ENCODE results near the gene SERPINB5.

Gene SERPINB5

DNA sequence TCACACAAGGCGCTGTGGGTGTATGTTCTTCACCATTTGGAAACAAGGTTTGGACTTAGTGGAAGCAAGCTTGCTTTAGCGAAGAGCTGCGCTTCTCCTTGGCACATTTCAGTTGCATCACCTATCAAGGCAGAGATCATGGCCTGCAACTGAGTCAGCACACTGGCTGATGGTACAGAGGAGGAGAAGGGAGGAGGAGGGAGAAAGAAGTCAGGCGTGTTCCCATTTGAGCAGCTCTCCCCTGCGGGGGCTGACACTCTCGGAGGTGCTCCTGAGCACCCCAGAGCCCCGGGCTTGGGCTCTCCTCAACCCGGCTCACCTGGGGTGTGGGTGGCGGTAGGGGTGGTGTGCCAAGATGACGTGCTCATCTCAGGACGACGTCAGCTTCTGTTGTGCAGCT, 6.0 kb upstream of the SERPINB5 start:
- Histone ChIP-seq H3K9ac (ENCODE audit: low read length) (no peak overlapping the region), H3K36me3 (ENCODE audit: control insufficient read depth in 1 of 2, insufficient read depth in 2 of 2, low read depth in 1 of 2, low read length in 2 of 2) (no peaks in the 10 kb centered on the region), H3K4ac (ENCODE audit: low read depth in 1 of 2, low read length in 2 of 2) (no peak overlapping the region), H2AFZ (ENCODE audit: low read depth, low read length) (no peak overlapping the region), H3K4me2 (ENCODE audit: low read length, poor library complexity, severe bottlenecking) (no peak overlapping the region), H3K18ac (ENCODE audit: low read depth in 1 of 2, low read length in 2 of 2) (no peak overlapping the region), H3K4me1 (ENCODE audit: control insufficient read depth, insufficient read depth, low read depth, low read length) (no peaks in the 10 kb centered on the region), H4K91ac (ENCODE audit: low read length) (no peak overlapping the region), H2BK5ac (ENCODE audit: low read depth, low read length, poor library complexity, severe bottlenecking) (no peak overlapping the region), H3K27ac (ENCODE audit: low read length, poor library complexity, severe bottlenecking) (no peak overlapping the region), H4K8ac (ENCODE audit: low read length) (no peak overlapping the region), H3K23ac (ENCODE audit: low read length in 2 of 2) (no peak overlapping the region), H3K27me3 (ENCODE audit: control insufficient read depth in 1 of 2, insufficient read depth in 1 of 2, low read length in 2 of 2) (peaks cover 3 to 11% of the 10 kb centered on the region in 2 experiments), H2AK5ac (ENCODE audit: low read length, severe bottlenecking) (no peak overlapping the region), H2BK12ac (ENCODE audit: low read length in 2 of 2) (no peak overlapping the region), H3K4me3 (ENCODE audit: insufficient read depth in 1 of 2, low read depth in 1 of 2, low read length in 2 of 2) (no peak overlapping the region), H3K14ac (ENCODE audit: low read length in 2 of 2) (no peak overlapping the region), H2BK120ac (ENCODE audit: low read depth, low read length) (no peak overlapping the region), H3K9me3 (ENCODE audit: control insufficient read depth, low read length) (no peaks in the 10 kb centered on the region), H2BK15ac (ENCODE audit: low read depth, poor library complexity, severe bottlenecking) (no peak overlapping the region), H3K79me1 (replicated peaks; ENCODE audit: low read length, poor library complexity, severe bottlenecking) (no peaks in the 10 kb centered on the region)
- WGBS, result 98% methylated on average over 11 of the region's 12 CpGs
- no peak for DNase-seq

DNA sequence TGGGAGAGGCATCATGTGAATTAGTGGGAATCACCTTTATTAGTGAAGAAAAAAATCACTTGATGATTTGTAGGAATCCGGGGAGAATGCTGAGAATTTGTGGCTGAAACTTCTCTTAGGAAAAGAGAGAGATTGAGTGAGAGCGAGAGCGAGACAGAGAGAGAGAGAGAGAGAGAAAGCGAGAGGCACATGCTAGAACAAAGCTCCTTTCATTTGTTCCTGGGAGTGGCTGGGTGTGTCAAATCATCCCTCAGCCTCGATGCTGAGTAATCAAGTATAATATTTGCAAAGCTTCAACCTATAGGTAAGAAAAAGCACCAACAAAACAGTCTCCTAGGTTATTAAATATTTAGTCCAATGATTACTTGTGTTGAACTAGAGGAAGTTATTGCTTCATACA, 4.4 kb upstream of the SERPINB5 start:
- Histone ChIP-seq H3K27ac (ENCODE audit: low read length, poor library complexity, severe bottlenecking) (no peak overlapping the region), H3K14ac (ENCODE audit: low read length in 2 of 2) (no peak overlapping the region), H4K91ac (ENCODE audit: low read length) (no peak overlapping the region), H3K4ac (ENCODE audit: low read depth in 1 of 2, low read length in 2 of 2) (no peak overlapping the region), H3K27me3 (ENCODE audit: control insufficient read depth in 1 of 2, insufficient read depth in 1 of 2, low read length in 2 of 2) (peaks cover 3 to 4% of the 10 kb centered on the region in 2 experiments), H2BK120ac (ENCODE audit: low read depth, low read length) (no peak overlapping the region), H3K4me2 (ENCODE audit: low read length, poor library complexity, severe bottlenecking) (no peak overlapping the region), H3K9me3 (ENCODE audit: control insufficient read depth, low read length) (no peaks in the 10 kb centered on the region), H2BK5ac (ENCODE audit: low read depth, low read length, poor library complexity, severe bottlenecking) (no peak overlapping the region), H3K4me1 (ENCODE audit: control insufficient read depth, insufficient read depth, low read depth, low read length) (no peaks in the 10 kb centered on the region), H3K79me1 (replicated peaks; ENCODE audit: low read length, poor library complexity, severe bottlenecking) (no peaks in the 10 kb centered on the region), H3K9ac (ENCODE audit: low read length) (no peak overlapping the region), H2BK12ac (ENCODE audit: low read length in 2 of 2) (no peak overlapping the region), H3K23ac (ENCODE audit: low read length in 2 of 2) (no peak overlapping the region), H3K4me3 (ENCODE audit: insufficient read depth in 1 of 2, low read depth in 1 of 2, low read length in 2 of 2) (no peak overlapping the region), H3K18ac (ENCODE audit: low read depth in 1 of 2, low read length in 2 of 2) (no peak overlapping the region), H3K36me3 (ENCODE audit: control insufficient read depth in 1 of 2, insufficient read depth in 2 of 2, low read depth in 1 of 2, low read length in 2 of 2) (no peaks in the 10 kb centered on the region), H4K8ac (ENCODE audit: low read length) (no peak overlapping the region), H2AFZ (ENCODE audit: low read depth, low read length) (no peak overlapping the region), H2AK5ac (ENCODE audit: low read length, severe bottlenecking) (no peak overlapping the region), H2BK15ac (ENCODE audit: low read depth, poor library complexity, severe bottlenecking) (no peak overlapping the region)
- WGBS, result 92% methylated on average over 4 of the region's 5 CpGs
- no peak for DNase-seq

DNA sequence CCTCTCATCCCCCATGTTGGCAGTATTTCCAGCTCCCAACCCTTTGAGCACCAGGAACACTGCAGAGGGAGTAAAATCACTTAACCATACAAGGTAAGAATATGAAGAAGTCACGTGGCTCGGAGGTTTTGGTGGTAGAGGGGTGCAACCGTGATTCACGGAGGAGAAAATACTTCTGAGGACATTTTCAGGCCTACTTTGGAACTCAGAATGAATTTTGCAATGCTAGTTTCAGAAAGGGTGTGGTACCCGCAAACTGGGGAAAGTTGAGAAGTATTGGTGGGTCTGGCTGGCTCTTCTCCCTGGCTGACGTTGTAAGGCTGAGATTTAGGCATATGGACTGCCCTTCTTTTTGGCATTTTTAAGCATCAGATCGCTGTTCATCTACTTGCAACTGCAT, 442 bp downstream of the SERPINB5 start:
- no peak for DNase-seq
- Histone ChIP-seq H2BK15ac (ENCODE audit: low read depth, poor library complexity, severe bottlenecking) (no peak overlapping the region), H2BK5ac (ENCODE audit: low read depth, low read length, poor library complexity, severe bottlenecking) (no peak overlapping the region), H3K79me1 (replicated peaks; ENCODE audit: low read length, poor library complexity, severe bottlenecking) (no peaks in the 10 kb centered on the region), H4K8ac (ENCODE audit: low read length) (no peak overlapping the region), H3K36me3 (ENCODE audit: control insufficient read depth in 1 of 2, insufficient read depth in 2 of 2, low read depth in 1 of 2, low read length in 2 of 2) (no peaks in the 10 kb centered on the region), H3K9ac (ENCODE audit: low read length) (no peak overlapping the region), H2AFZ (ENCODE audit: low read depth, low read length) (no peak overlapping the region), H3K4me3 (ENCODE audit: insufficient read depth in 1 of 2, low read depth in 1 of 2, low read length in 2 of 2) (no peak overlapping the region), H3K23ac (ENCODE audit: low read length in 2 of 2) (no peak overlapping the region), H2AK5ac (ENCODE audit: low read length, severe bottlenecking) (no peak overlapping the region), H4K91ac (ENCODE audit: low read length) (no peak overlapping the region), H2BK120ac (ENCODE audit: low read depth, low read length) (no peak overlapping the region), H3K4ac (ENCODE audit: low read depth in 1 of 2, low read length in 2 of 2) (no peak overlapping the region), H3K9me3 (ENCODE audit: control insufficient read depth, low read length) (no peaks in the 10 kb centered on the region), H3K4me2 (ENCODE audit: low read length, poor library complexity, severe bottlenecking) (no peak overlapping the region), H2BK12ac (ENCODE audit: low read length in 2 of 2) (no peak overlapping the region), H3K27me3 (ENCODE audit: control insufficient read depth in 1 of 2, insufficient read depth in 1 of 2, low read length in 2 of 2) (peaks cover 0 to 3% of the 10 kb centered on the region in 2 experiments), H3K27ac (ENCODE audit: low read length, poor library complexity, severe bottlenecking) (no peak overlapping the region), H3K14ac (ENCODE audit: low read length in 2 of 2) (no peak overlapping the region), H3K18ac (ENCODE audit: low read depth in 1 of 2, low read length in 2 of 2) (no peak overlapping the region), H3K4me1 (ENCODE audit: control insufficient read depth, insufficient read depth, low read depth, low read length) (no peaks in the 10 kb centered on the region)
- WGBS, result 97% methylated on average over 7 of the region's 7 CpGs

DNA sequence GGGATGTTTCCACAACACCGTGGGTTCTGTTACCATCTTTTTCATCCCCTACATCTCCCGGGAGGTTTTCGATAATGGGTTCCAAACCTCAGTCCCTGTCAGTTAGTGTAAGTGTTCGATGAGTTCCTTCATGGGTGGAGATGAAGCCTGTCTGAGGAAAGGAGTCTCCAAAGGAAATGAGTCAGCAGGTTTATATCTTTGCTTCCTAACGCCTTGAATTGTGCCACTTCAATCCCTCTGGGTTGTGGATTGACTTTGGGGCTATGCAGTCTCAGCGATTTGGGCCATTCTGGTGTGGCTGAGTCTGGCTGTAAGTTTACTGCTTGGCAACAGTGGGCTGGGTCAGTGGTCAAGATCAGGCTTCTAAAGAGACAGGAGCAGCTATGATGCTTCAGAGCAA, 1.2 kb downstream of the SERPINB5 start:
- Histone ChIP-seq H4K8ac (ENCODE audit: low read length) (peak overlapping the region; percentile 83), H2BK15ac (ENCODE audit: low read depth, poor library complexity, severe bottlenecking) (no peak overlapping the region), H3K18ac (ENCODE audit: low read depth in 1 of 2, low read length in 2 of 2) (no peak overlapping the region), H2BK12ac (ENCODE audit: low read length in 2 of 2) (no peak overlapping the region), H3K27me3 (ENCODE audit: control insufficient read depth in 1 of 2, insufficient read depth in 1 of 2, low read length in 2 of 2) (peaks cover 0 to 3% of the 10 kb centered on the region in 2 experiments), H2BK5ac (ENCODE audit: low read depth, low read length, poor library complexity, severe bottlenecking) (no peak overlapping the region), H3K79me1 (replicated peaks; ENCODE audit: low read length, poor library complexity, severe bottlenecking) (no peaks in the 10 kb centered on the region), H3K27ac (ENCODE audit: low read length, poor library complexity, severe bottlenecking) (no peak overlapping the region), H3K36me3 (ENCODE audit: control insufficient read depth in 1 of 2, insufficient read depth in 2 of 2, low read depth in 1 of 2, low read length in 2 of 2) (no peaks in the 10 kb centered on the region), H3K4ac (ENCODE audit: low read depth in 1 of 2, low read length in 2 of 2) (peak overlapping the region in 1 of 2 experiments; percentile 44), H3K9ac (ENCODE audit: low read length) (no peak overlapping the region), H3K23ac (ENCODE audit: low read length in 2 of 2) (no peak overlapping the region), H3K9me3 (ENCODE audit: control insufficient read depth, low read length) (no peaks in the 10 kb centered on the region), H3K4me2 (ENCODE audit: low read length, poor library complexity, severe bottlenecking) (no peak overlapping the region), H2AK5ac (ENCODE audit: low read length, severe bottlenecking) (no peak overlapping the region), H4K91ac (ENCODE audit: low read length) (no peak overlapping the region), H3K4me1 (ENCODE audit: control insufficient read depth, insufficient read depth, low read depth, low read length) (no peaks in the 10 kb centered on the region), H3K14ac (ENCODE audit: low read length in 2 of 2) (no peak overlapping the region), H2AFZ (ENCODE audit: low read depth, low read length) (no peak overlapping the region), H2BK120ac (ENCODE audit: low read depth, low read length) (no peak overlapping the region), H3K4me3 (ENCODE audit: insufficient read depth in 1 of 2, low read depth in 1 of 2, low read length in 2 of 2) (no peak overlapping the region)
- peak; percentile 29 for DNase-seq
- 37% methylated on average over 5 of the region's 6 CpGs for WGBS
